ENCODE results near the gene HES1. TPM values are rescaled to one million over a fixed set of nuclear protein-coding genes. Genes with fewer than 3 reads are reported as not detected.
A peak's percentile ranks its signal among the peaks of the same experiment; 100 is the strongest.
"Not testable (repeated sequence)": the region's sequence is repeated elsewhere in the genome, so short reads cannot be mapped to it uniquely, and the experiment has no call there.

The HES1 gene
- total RNA-seq, 1 donor from 2014 or later = 36.2 TPM

DNA sequence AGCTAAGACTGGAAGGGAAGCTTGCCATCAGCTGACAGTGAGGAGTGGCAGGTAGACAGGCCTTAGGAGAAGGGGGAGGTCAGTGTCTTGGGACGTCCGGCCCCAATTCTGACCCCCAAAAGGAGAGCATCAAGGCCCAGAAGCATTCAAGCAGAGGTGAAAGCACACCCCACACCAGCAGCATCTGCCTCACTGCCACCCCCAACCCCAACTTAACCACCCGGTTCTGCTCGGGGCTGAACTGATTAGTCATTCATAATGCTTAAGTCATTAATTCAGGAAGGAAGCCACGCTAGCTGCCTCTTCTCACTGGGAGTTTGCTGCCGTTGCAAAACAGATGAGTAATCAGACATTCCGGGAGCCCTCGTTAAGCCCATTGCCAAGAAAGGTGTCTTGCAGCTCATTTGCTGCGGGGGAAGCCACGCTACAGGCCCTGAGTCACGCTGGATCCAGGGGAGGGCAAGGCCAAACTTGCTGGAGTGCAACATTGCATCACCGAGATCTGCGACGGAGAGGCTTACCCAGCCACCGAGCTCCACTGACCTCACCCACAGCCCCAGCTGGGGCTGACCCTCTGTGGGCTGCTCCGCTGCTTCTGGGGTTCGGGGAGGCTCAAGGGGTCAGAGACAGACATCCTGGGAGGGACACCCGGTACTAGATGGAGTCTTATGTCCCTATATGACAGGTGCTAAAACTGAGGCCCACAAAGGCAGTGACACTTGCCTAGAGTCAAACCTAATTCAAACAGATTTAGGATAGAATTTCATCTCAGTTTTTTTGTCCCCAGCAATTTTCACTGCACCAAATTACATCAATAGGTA, 46.4 kb upstream of the HES1 start:
- Mint-ChIP-seq H3K27ac (ENCODE audit: unreplicated experiment) (peak overlapping the region; percentile 62), H3K4me3 (no peak overlapping the region), H3K4me1 (peaks cover 48% of the 10 kb centered on the region), H3K27me3 (ENCODE audit: low read depth) (peaks cover 37% of the 10 kb centered on the region), H3K9me3 (no peaks in the 10 kb centered on the region), H3K36me3 (ENCODE audit: low read depth) (no peaks in the 10 kb centered on the region)
- DNase-seq (ENCODE audit: low read depth, low spot score) = no peak
- TF ChIP-seq, protein P1, sequence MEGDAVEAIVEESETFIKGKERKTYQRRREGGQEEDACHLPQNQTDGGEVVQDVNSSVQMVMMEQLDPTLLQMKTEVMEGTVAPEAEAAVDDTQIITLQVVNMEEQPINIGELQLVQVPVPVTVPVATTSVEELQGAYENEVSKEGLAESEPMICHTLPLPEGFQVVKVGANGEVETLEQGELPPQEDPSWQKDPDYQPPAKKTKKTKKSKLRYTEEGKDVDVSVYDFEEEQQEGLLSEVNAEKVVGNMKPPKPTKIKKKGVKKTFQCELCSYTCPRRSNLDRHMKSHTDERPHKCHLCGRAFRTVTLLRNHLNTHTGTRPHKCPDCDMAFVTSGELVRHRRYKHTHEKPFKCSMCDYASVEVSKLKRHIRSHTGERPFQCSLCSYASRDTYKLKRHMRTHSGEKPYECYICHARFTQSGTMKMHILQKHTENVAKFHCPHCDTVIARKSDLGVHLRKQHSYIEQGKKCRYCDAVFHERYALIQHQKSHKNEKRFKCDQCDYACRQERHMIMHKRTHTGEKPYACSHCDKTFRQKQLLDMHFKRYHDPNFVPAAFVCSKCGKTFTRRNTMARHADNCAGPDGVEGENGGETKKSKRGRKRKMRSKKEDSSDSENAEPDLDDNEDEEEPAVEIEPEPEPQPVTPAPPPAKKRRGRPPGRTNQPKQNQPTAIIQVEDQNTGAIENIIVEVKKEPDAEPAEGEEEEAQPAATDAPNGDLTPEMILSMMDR (conservative IDR thresholded peaks at IDR 0.05) = no peak

DNA sequence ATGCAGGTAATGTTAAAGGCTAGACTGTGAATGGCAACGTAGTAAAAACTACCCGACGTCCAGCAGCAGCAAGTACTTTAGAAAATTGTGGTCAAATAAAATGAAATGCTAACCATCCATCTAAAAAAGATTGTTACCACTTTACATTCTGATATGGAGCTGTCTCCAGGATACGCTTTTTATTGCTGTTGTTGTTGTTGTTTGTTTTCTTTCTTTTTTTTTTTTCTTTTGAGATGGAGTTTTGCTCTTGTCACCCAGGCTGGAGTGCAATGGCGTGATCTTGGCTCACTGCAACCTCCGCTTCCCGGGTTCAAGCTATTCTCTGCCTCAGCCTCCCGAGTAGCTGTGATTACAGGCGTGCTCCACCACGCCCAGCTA, 45.8 kb upstream of the HES1 start:
- not testable (repeated sequence) for H3K9me3 Mint-ChIP-seq; H3K27ac Mint-ChIP-seq (ENCODE audit: unreplicated experiment); DNase-seq (ENCODE audit: low read depth, low spot score); H3K4me3 Mint-ChIP-seq; H3K36me3 Mint-ChIP-seq (ENCODE audit: low read depth)
- Mint-ChIP-seq H3K27me3 (ENCODE audit: low read depth) (peaks cover 35% of the 10 kb centered on the region), H3K4me1 (peaks cover 51% of the 10 kb centered on the region)

DNA sequence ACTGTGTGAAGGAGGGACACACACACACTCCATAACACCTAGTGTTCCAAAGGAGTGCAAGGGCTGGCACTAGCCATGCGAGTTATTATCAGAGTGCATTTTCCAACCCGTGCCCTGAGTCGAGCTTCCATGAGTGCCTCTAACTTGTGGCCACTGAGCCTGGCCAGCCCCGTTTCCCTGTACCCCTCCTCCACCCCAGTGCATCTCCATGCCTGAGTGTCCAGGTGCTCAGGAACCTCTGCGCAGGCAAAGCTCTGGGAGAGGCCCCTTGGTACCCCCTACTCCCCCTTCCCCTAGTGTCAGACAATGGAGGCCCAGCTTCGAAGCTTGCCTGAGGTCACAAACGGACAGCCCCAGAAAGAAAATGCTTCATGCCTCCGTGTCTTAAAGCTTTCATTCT, 45.2 kb upstream of the HES1 start:
- no peak overlapping the region for H3K4me3 Mint-ChIP-seq
- TF ChIP-seq, protein P1 (conservative IDR thresholded peaks at IDR 0.05) = no peak

DNA sequence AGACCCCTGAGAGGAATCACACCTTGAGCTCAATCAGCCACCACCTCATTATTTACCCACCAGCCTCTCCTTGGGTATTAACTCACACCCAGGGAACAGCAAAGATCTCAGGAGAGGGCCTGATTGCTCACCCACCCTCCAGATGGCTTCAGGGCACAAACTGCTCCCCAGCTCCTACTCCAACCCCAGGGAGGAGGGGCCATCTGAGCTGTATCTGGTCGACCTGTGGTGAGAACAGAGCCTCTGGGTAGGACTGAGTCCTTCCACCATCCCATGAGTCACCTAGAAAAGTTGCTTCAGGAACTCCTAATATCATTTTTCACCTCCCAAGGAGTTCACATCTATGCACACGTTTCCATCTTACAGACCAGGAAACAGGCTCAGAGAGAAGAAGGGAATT, 44.8 kb upstream of the HES1 start:
- DNase-seq (ENCODE audit: low read depth, low spot score) = no peak
- Mint-ChIP-seq H3K4me3 (no peak overlapping the region), H3K4me1 (peaks cover 57% of the 10 kb centered on the region), H3K27ac (ENCODE audit: unreplicated experiment) (no peak overlapping the region), H3K27me3 (ENCODE audit: low read depth) (peaks cover 28% of the 10 kb centered on the region), H3K9me3 (no peaks in the 10 kb centered on the region), H3K36me3 (ENCODE audit: low read depth) (no peaks in the 10 kb centered on the region)
- TF ChIP-seq, protein P1 (conservative IDR thresholded peaks at IDR 0.05) = no peak

More for the DNA sequence above, 45.2 kb upstream of the HES1 start:
- Mint-ChIP-seq H3K9me3 (no peaks in the 10 kb centered on the region), H3K4me1 (peaks cover 57% of the 10 kb centered on the region), H3K36me3 (ENCODE audit: low read depth) (no peaks in the 10 kb centered on the region), H3K27ac (ENCODE audit: unreplicated experiment) (no peak overlapping the region), H3K27me3 (ENCODE audit: low read depth) (peaks cover 31% of the 10 kb centered on the region)
- no peak for DNase-seq (ENCODE audit: low read depth, low spot score)

DNA sequence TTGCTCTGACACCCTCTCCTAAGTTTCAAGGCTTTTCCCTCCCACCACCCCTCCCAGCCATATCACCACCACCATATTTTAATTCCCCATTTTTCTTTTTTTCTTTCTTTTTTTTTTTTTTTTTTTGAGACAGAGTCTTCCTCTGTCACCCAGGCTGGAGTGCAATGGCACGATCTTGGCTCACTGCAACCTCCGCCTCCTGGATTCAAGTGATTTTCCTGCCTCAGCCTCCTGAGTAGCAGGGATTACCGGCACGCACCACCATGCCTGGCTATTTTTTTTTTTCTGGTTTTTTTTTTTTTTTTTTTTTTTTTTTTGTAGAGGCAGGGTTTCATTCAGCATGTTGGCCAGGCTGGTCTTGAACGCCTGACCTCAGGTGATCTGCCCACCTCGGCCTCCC, 44.1 kb upstream of the HES1 start:
- not testable (repeated sequence) for DNase-seq (ENCODE audit: low read depth, low spot score); H3K9me3 Mint-ChIP-seq; H3K4me3 Mint-ChIP-seq; H3K36me3 Mint-ChIP-seq (ENCODE audit: low read depth)
- peak overlapping the region; percentile 12 for H3K27ac Mint-ChIP-seq (ENCODE audit: unreplicated experiment)
- peaks cover 53% of the 10 kb centered on the region for H3K4me1 Mint-ChIP-seq
- peaks cover 23% of the 10 kb centered on the region for H3K27me3 Mint-ChIP-seq (ENCODE audit: low read depth)

DNA sequence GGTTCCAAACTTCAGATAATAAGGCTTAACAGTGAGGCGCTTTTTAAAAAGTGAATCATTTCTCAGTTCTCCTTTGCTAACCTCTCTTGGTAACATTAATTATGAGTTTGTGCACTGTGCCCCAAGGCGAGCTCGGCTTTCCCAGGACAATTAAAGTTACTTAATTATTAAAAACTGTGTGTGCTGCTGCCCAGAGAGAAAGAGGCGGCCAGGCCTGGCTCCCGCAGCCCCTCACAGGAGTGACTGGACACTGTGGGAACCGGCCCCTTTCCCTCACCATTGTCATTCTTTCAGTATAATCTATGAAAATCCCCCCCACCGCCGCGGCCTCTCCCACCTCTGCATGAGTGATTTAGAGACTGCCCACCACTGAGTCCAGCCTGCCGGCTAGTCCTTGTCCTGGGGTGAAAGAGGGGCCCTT, 43.1 kb upstream of the HES1 start:
- H3K9me3 Mint-ChIP-seq = no peaks in the 10 kb centered on the region
- no peak overlapping the region for H3K4me3 Mint-ChIP-seq
- no peak overlapping the region for H3K27ac Mint-ChIP-seq (ENCODE audit: unreplicated experiment)
- DNase-seq (ENCODE audit: low read depth, low spot score) = no peak
- TF ChIP-seq, protein P1 (conservative IDR thresholded peaks at IDR 0.05) = no peak
- H3K27me3 Mint-ChIP-seq (ENCODE audit: low read depth) = peaks cover 22% of the 10 kb centered on the region
- H3K36me3 Mint-ChIP-seq (ENCODE audit: low read depth) = no peaks in the 10 kb centered on the region
- peaks cover 54% of the 10 kb centered on the region for H3K4me1 Mint-ChIP-seq
